ENCODE results near the gene MAPT.
"Not testable (repeated sequence)": the region's sequence is repeated elsewhere in the genome, so short reads cannot be mapped to it uniquely, and the experiment has no call there.

Gene MAPT

GRCh38 chr17:45931677-45932076 lies 37.3 kb downstream of the MAPT start:
- no peak for DNase-seq

DNA sequence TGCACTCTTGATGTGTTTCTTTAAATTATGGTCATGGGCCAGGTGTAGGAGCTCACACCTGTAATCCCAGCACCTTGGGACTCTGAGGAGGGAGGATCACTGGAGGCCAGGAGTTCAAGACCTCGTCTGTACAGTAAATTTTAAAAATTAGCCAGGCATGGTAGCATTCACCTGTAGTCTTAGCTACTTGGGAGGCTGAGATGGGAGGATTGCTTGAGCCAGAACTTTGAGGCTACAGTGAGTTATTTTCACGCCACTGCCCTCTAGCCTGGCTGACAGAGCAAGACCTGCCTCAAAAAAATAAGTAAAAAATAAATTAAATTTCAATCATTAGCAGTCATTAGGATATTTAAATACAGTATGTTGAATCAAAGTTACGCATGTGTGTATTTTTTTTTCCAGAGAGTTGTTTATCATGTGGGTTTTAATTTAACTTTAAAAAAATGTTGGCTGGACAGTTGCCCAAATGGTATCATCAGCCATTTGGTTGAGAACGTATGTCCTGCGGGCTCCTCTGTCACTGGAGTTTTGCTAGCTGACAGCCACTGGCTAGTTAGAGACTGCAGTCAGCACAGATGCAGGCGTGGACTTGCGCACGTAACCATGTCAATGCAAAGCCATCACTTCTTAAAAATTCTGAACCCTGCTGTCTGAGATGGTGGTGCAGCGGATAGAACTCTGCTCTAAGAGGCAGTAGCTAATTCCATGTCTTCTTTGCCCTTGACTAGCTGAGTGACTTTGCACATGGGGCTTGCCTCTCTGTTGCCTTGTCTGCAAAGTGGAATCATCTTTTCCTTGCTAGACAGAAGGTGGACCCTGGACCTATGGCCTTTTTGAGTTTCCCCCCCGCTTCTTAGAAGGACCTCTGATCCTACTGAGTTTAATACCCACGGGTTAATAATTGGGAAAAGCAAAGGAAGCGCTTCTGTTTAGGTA lies 40.0 kb downstream of the MAPT start:
- DNase-seq: no peak

DNA sequence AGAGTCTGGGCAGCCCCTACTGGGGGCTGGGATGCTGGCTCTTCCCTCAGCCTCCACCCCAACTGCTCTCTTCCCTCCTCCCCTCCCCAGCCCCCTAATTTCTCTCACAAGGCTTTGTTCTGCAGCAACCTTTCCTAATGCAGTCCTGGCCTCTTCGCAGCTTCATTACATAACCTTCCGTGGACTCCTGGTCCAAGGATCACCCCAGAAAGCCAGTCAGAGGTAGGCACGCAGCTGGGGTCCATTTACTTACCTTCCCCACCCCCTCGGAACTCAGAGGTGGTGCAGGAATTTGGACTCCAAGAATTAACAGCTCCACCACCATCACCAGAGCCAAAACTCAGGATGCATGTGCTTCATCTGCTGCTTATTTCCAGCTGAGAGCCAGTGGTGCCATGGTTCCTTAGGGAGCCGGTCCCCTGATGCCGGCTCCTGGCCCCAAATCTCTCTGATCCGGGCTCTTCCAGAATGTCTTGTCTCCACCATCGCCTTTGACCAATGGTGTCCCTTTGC lies 40.9 kb downstream of the MAPT start:
- DNase-seq: no peak

DNA sequence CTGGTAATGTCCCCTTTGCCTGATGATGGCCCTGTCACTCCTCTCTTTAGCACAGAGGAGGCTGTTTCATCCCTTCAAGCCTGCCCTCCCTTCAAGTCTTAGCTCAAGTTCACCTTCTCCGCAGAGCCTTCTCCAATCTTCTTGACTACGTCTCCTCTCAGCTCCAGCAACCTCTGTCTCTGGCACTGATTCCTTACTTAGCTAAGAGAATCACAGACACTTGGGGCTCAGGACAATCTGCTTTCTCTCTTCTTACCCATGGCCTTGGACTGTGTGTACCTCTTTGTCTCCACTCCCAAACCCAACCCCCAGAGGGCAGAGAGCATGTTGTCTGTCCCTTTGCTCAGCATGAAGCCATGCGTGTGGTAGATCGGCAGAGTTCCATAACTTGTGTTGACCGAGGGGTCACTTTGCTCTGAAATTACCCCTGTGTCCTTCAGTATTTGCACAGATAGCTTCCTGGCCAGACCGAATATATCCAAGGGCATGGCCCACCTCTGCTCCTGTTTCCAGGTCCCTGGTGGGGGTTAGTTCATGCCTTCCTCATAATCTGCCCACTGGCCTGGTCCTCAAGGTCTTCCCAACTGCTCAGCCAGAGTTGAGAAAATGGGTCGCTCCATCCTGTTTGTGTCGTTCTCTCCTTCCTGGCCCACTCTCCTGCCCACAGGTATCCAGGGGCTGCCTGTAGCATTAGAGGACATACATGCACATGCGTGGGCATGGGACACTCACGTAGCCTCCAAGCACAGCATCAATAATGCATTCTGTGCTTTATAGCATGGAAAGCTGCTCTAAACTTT lies 41.6 kb downstream of the MAPT start:
- no peak for DNase-seq

- no peak for DNase-seq
Observed at GRCh38 chr17:45936610-45937009, 42.3 kb downstream of the MAPT start.

GRCh38 chr17:45937186-45937585 lies 42.8 kb downstream of the MAPT start:
- not testable (repeated sequence) for DNase-seq

DNA sequence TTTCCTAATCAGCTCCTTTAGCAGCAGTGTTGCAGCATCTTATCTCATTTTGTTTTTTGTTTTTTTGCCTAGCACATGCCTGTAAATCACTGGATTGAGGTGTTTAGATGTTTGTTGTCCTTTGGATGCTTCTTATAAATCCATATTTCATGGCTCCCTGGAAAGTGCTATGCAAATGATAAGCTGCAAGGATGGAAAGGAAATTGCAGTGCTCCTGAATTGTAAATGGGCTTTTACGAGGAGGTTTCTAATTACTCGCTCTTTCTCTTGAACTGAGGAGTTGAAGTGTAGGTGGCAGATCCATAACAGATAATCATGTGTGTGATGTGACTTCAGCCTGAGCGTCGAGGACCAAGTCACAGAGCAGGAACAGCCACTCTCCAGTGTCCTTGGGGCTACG lies 45.0 kb downstream of the MAPT start:
- no peak for DNase-seq

DNA sequence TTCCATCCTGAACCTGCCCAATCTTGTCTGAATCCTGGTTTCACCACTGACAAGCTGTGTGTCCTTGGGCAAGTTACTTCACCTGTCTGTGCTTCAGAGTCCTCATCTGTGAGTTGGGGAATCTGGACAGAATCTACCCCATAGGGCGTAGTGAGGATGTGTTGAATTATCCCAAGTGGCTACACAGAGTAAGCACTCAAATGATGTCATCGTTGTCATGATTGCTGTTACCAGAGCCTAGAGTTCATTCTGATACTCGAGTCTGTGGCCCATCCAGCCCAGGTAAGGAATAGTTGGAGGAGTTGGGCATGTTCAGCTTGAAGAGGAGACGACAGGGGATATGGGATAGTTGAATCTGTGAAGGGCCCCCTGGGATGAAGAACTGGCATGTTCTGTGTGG lies 45.9 kb downstream of the MAPT start:
- no peak for DNase-seq

- no peak for DNase-seq
Observed at GRCh38 chr17:45940826-45941225, 46.5 kb downstream of the MAPT start.

DNA sequence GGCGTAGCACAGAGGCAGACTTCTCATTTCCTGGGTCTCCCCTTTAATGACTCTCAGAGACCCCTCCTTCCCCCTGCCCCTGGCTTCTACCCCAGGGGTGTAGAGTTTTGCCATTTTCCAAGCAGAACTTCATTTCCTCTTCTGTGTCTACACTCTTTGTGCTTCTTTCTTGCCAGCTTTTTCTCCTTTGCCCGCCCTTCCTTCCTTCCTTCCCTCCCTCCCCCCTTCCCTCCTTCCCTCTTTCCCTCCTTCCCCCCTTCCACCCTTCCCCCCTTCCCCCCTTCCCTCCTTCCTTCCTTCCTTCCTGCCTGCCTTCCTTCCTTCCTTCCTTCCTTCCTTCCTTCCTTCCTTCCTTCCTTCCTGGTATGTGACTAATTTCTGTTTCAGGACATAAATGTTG lies 47.0 kb downstream of the MAPT start:
- DNase-seq: no peak

DNA sequence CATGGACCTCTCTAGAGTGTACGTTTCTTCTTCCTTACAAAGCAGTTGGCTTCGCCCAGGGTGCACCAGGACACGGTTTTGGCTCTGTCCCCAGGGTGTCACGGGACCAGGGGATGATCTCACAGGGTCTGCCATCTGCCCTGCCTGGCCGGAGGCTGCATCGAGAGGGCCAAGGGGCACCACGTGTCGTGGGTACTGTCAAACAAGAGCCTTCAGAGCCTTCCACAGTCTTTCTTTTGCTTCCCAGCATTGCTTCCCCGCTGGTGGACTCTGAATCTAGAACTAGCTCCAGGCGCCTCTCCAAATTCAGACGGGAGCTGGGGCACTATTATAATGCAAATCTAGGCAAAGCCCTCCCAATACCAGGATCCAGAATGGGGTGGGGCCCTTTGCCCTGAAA lies 47.9 kb downstream of the MAPT start:
- DNase-seq: no peak

DNA sequence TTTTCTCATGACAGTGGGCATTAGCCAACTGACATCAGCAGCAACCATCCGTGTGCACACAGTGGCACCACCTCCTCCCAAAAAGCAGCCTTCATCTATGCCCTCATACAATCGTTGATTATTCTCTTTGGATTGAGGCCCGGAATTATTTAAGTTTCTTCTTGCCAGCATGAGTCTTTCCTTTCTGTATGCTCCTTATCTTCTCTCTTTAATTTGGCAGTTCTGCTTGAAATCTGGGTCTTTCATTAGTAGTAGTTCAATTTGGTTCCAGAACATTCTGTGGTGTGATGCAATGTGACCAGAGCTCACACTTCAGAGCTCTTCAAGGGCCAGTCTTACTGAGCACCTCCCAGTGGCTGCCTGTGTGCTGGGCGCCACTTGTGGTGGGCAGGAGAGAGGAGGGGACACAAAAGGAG lies 52.5 kb downstream of the MAPT start:
- DNase-seq: no peak

GRCh38 chr17:45948498-45948880 lies 54.1 kb downstream of the MAPT start:
- DNase-seq: no peak

DNA sequence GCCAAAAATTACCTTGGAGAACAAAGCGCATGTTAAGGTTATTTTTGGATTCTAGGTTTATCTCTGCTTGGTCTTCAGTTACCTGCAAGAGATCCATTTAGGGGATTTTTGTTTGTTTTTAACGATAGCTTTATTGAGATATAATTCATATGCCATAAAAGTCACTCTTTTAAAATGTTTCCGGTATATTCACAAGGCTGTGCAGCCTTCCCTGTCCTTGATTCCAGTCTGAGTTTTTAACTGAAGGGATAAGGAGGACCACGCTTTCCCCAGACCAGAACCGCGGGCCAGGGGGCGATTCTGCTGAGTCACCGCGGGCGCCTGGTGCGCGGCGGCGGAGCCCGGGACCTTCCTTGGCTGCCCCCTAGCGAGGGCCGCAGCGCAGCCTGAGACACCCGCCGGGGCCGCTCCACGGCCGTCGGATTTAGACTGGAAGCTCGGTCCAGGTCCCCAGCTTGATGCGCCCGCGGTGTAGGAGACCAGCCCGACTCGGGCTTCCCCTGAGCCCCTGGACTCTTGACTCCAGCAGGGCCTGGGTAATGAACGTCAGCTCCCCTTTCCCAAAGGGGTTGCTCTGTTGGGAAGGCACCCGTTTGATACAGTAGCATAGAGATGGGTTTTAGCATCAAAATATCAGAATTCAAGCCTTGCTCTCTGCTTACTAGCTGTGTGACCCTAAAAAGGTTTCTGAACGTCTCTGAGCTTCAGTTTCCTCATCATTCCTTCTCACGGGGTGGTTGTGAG lies 54.7 kb downstream of the MAPT start:
- peak; percentile 59 for DNase-seq

GRCh38 chr17:45949755-45950320 lies 55.5 kb downstream of the MAPT start:
- DNase-seq: no peak

- DNase-seq: no peak
Observed at GRCh38 chr17:45950888-45951287, 56.5 kb downstream of the MAPT start.

GRCh38 chr17:45951403-45951802 lies 57.0 kb downstream of the MAPT start:
- no peak for DNase-seq

DNA sequence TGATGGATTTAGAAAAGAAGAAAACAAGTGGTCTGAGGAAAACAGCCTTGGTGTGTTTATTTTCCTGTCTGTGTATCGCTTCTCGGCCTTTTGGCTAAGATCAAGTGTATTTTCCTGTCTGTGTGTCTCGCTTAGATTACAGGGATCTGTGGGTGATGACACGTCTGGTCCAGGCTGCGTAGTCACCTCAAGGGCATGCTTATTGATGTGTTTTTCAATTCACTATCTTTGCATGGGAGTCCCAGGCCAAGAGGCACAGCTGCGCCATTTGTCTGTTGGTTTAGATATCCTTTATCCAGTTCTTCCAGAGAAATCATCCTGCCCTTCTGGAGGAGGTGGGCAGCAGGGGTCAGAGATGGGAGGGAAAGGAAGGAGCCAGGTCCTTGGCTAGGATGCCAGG lies 57.6 kb downstream of the MAPT start:
- no peak for DNase-seq

GRCh38 chr17:45952814-45953320 lies 58.5 kb downstream of the MAPT start:
- DNase-seq: no peak

- DNase-seq: no peak
Observed at GRCh38 chr17:45953561-45953960, 59.2 kb downstream of the MAPT start.

DNA sequence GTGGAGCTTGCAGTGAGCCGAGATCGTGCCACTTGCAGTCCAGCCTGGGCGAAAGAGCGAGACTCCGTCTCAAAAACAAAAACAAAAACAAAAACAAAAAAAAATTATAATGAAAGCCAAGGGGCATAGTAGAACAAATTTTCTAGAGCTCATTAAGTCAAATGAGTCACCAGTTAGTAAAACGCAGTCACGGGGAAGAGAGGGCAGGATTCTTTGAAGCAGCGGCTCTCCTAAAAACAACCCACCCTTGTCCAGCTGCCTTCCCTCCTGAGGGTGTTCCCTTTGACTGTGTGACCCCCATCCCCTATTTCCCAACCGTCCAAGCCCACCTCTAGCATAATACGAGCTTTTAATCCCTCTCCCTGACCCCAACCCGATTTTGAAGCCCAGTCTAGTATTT lies 60.6 kb downstream of the MAPT start:
- no peak for DNase-seq

- DNase-seq: no peak
Observed at GRCh38 chr17:45955326-45955725, 61.0 kb downstream of the MAPT start.

DNA sequence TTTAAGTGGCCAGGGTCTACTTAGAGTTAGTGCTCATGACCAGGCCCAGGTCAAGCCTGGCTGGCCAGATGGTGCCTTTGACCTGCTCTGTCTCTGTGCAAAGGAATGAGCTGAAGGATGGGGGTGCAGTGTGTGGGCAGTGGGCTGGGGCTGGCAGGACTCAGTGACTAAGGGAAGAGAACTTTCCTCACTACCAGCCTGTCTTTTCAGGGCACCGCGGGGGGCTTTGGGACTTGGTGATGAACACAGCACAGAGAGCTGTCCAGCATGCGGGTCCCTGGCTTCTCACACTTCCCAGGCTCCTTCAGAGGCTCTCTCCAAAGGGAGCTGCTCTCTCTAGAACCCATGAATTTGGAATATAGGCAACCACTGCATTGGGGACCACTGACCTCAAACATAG lies 61.7 kb downstream of the MAPT start:
- DNase-seq: no peak
